Tibial artery (tissue), 4 donors: ENCODE measurements around the gene PNRC1.
A peak's percentile ranks its signal among the peaks of the same experiment; 100 is the strongest.
"Not testable (repeated sequence)": the region's sequence is repeated elsewhere in the genome, so short reads cannot be mapped to it uniquely, and the experiment has no call there.

Source experiments
- DNase-seq, 2 donors: peaks; one replicate each; pipeline ENCODE4 v3.0.0-alpha.2; 2019
- H3K27ac ChIP-seq, 2 donors: fragments of 200-600 bp; sonication (generic) in 1 of 2; 1 replicate in 1 of 2; 2 replicates in 1 of 2; pipeline ENCODE4 v1.5.1; 2018 to 2019; ENCODE audit warnings: mild to moderate bottlenecking in 1 of 2
- H3K27me3 ChIP-seq, 2 donors: fragments of 200-600 bp; sonication (generic) in 1 of 2; one replicate each; pipeline versions ENCODE4 v1.5.1 to v1.6.0; 2016 to 2019
- H3K36me3 ChIP-seq, 3 donors: fragments of 200-600 bp; sonication (generic) in 2 of 3; one replicate each; pipeline ENCODE4 v1.5.1; 2016 to 2019; ENCODE audit warnings: mild to moderate bottlenecking in 2 of 3
- H3K4me1 ChIP-seq, 4 donors: fragments of 200-600 bp; sonication (generic) in 2 of 4; 1 replicate in 3 of 4; 2 replicates in 1 of 4; pipeline ENCODE4 v1.5.1; 2016 to 2019
- H3K4me3 ChIP-seq, 2 donors: fragments of 200-600 bp; sonication (generic) in 1 of 2; 1 replicate in 1 of 2; 2 replicates in 1 of 2; pipeline ENCODE4 v1.5.1; 2018 to 2019; ENCODE audit warnings: mild to moderate bottlenecking in 2 of 2
- H3K9me3 ChIP-seq, 3 donors: fragments of 200-600 bp; sonication (generic) in 1 of 3; one replicate each; pipeline ENCODE4 v1.5.1; 2016 to 2019
- CTCF ChIP-seq, 2 experiments: fragments of 200-600 bp in 1 of 2; fragments of 450-650 bp in 1 of 2; IDR thresholded peaks; one replicate each; pipeline ENCODE4 v1.5.1; 2017 to 2019; ENCODE audit warnings: antibody characterized with exemption in 2 of 2, mild to moderate bottlenecking in 1 of 2, moderate library complexity in 1 of 2
- intact Hi-C: fragments of 100-400 bp; cut with DNase I; formaldehyde crosslinking; loops from one replicate; pipeline ENCODE4 v1.15.0; 2023; ENCODE audit warnings: low total_unique reads

The PNRC1 gene

GRCh38 chr6:89080281-89081128, at the start of gene PNRC1:
Gene PNRC1 (plus strand): TSS chr6:89080751. CDS start chr6:89080895, 144 bp downstream.
- intact Hi-C loops = loop anchor here (2.0 to 5.0 kb wide), 3 partner anchors 46 to 98 kb away; no protein-coding TSS in a partner anchor
- H3K36me3 ChIP-seq = peaks cover 20 to 31% (median 25%) of the 10 kb centered on the region in 3 donors
- peak within 1 kb of the TSS; percentile 90 to 99 for H3K4me3 ChIP-seq
- H3K27ac ChIP-seq = peak within 1 kb of the TSS; percentile 99 to 100
- H3K4me1 ChIP-seq = peaks cover 0 to 33% (median 20%) of the 10 kb centered on the region in 4 donors
- no peaks in the 10 kb centered on the region for H3K27me3 ChIP-seq
- TF ChIP-seq CTCF (IDR thresholded peaks at IDR 0.05) = no peak
- H3K9me3 ChIP-seq = no peaks in the 10 kb centered on the region
- peak; percentile 100 for DNase-seq

- H3K27ac ChIP-seq = no peak overlapping the region
- peaks cover 0 to 41% (median 26%) of the 10 kb centered on the region in 4 donors for H3K4me1 ChIP-seq
- no peaks in the 10 kb centered on the region for H3K27me3 ChIP-seq
- no peak for DNase-seq
- no peak overlapping the region for H3K4me3 ChIP-seq
- no peaks in the 10 kb centered on the region for H3K36me3 ChIP-seq
- intact Hi-C loops = no loop called here
- peak; percentile 28 to 35 for TF ChIP-seq CTCF (IDR thresholded peaks at IDR 0.05)
- H3K9me3 ChIP-seq = no peaks in the 10 kb centered on the region
These were observed 48.0 kb upstream of the PNRC1 start for GRCh38 chr6:89032599-89032998.

GRCh38 chr6:89033461-89033860, 47.1 kb upstream of the PNRC1 start:
- Histone ChIP-seq H3K4me1 (peaks cover 0 to 37% (median 26%) of the 10 kb centered on the region in 4 donors), H3K36me3 (no peaks in the 10 kb centered on the region), H3K9me3 (peaks cover 0 to 3% (median 0%) of the 10 kb centered on the region in 3 donors), H3K27me3 (no peaks in the 10 kb centered on the region), H3K4me3 (no peak overlapping the region), H3K27ac (no peak overlapping the region)
- no peak for TF ChIP-seq CTCF (IDR thresholded peaks at IDR 0.05)
- intact Hi-C loops = no loop called here
- no peak for DNase-seq

- H3K27ac ChIP-seq = peak overlapping the region; percentile 63 to 70
- not testable (repeated sequence) for DNase-seq, H3K36me3 ChIP-seq, H3K4me3 ChIP-seq, H3K27me3 ChIP-seq, H3K9me3 ChIP-seq
- H3K4me1 ChIP-seq = peaks cover 0 to 34% (median 26%) of the 10 kb centered on the region in 4 donors
- intact Hi-C loops = loop anchor here (2.0 kb wide), 1 partner anchor 47 kb away; the partner anchor contains the start of gene PNRC1
These were observed 46.4 kb upstream of the PNRC1 start for GRCh38 chr6:89034116-89034515.

GRCh38 chr6:89034586-89035251, 45.8 kb upstream of the PNRC1 start:
- TF ChIP-seq CTCF (IDR thresholded peaks at IDR 0.05) = no peak
- intact Hi-C loops = loop anchor here (2.0 kb wide), 1 partner anchor 46 kb away; the partner anchor contains the start of gene PNRC1
- no peak overlapping the region for H3K4me3 ChIP-seq
- peak in 1 of 2 donors; percentile 63 for DNase-seq
- H3K27ac ChIP-seq = peak overlapping the region; percentile 63 to 70
- peaks cover 0 to 34% (median 26%) of the 10 kb centered on the region in 4 donors for H3K4me1 ChIP-seq
- H3K27me3 ChIP-seq = no peaks in the 10 kb centered on the region
- no peaks in the 10 kb centered on the region for H3K36me3 ChIP-seq
- H3K9me3 ChIP-seq = peaks cover 0 to 3% (median 0%) of the 10 kb centered on the region in 3 donors
